PFSK-1 (cell line): ENCODE results near the gene DUSP8.

Source experiments
- POLR2AphosphoS5 ChIP-seq: IDR thresholded peaks from 2 replicates; pipeline ENCODE4 v1.6.1; 2012; ENCODE audit warnings: low read depth, mild to moderate bottlenecking, control low read depth, low read length, moderate library complexity
- SIN3A ChIP-seq: IDR thresholded peaks from 2 replicates; pipeline ENCODE4 v1.6.1; 2012; ENCODE audit warnings: mild to moderate bottlenecking, low read length, moderate library complexity, borderline replicate concordance; ENCODE audit not compliant: insufficient read depth
- TAF1 ChIP-seq: IDR thresholded peaks from 2 replicates; pipeline ENCODE4 v1.6.1; 2012; ENCODE audit warnings: low read length, control low read depth, borderline replicate concordance; ENCODE audit not compliant: insufficient read depth
- TF ChIP-seq, protein P1 (sequence below), 2 experiments: IDR thresholded peaks; 2 replicates each; pipeline versions ENCODE4 v1.6.1 to v1.8.0; 2011 to 2012; ENCODE audit warnings: low read depth in 2 of 2, low read length in 2 of 2, control low read depth in 1 of 2, inconsistent platforms in 1 of 2, mild to moderate bottlenecking in 1 of 2, moderate library complexity in 1 of 2; ENCODE audit not compliant: insufficient read depth in 1 of 2

DNA sequence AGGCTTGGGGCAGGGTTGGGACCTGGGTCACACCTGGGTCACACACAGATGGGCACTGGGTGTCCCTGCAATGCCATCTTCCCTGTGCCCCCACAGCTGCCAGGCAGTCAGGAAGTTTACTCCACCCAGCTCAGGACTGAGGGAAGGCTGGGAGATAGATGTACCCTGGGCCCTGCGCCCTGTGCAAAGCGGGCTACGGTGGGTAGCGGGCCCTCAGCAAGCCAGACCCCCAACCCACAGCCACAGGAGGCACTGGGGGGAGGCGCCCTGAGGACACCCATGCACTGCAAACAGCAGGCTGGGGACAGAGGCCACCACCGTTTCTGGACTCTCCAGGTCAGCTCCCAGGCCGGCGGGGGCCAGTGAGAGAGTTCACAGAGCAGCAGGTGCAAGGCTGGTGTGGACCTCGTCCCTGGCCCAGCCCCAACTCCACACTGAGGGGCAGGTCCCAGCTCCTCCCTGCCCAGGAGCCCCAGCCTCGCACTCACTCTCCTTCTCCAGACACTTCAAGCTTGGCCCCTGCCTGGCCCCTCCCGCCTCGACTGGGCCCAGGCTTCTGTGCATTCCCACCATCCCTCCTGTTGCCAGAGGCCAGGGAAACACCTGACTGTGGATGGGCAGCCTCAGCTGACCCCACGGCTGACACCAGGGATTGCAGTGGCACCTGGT lies 4.9 kb downstream of the DUSP8 start:
- no peak for TF ChIP-seq TAF1
- TF ChIP-seq, protein P1, sequence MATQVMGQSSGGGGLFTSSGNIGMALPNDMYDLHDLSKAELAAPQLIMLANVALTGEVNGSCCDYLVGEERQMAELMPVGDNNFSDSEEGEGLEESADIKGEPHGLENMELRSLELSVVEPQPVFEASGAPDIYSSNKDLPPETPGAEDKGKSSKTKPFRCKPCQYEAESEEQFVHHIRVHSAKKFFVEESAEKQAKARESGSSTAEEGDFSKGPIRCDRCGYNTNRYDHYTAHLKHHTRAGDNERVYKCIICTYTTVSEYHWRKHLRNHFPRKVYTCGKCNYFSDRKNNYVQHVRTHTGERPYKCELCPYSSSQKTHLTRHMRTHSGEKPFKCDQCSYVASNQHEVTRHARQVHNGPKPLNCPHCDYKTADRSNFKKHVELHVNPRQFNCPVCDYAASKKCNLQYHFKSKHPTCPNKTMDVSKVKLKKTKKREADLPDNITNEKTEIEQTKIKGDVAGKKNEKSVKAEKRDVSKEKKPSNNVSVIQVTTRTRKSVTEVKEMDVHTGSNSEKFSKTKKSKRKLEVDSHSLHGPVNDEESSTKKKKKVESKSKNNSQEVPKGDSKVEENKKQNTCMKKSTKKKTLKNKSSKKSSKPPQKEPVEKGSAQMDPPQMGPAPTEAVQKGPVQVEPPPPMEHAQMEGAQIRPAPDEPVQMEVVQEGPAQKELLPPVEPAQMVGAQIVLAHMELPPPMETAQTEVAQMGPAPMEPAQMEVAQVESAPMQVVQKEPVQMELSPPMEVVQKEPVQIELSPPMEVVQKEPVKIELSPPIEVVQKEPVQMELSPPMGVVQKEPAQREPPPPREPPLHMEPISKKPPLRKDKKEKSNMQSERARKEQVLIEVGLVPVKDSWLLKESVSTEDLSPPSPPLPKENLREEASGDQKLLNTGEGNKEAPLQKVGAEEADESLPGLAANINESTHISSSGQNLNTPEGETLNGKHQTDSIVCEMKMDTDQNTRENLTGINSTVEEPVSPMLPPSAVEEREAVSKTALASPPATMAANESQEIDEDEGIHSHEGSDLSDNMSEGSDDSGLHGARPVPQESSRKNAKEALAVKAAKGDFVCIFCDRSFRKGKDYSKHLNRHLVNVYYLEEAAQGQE (IDR thresholded peaks at IDR 0.05; ENCODE audit: insufficient read depth in 1 of 2, low read depth in 2 of 2, low read length in 2 of 2) = no peak
- no peak for TF ChIP-seq SIN3A
- no peak for TF ChIP-seq POLR2AphosphoS5
